ENCODE measurements around the gene KCND2. TPM values are rescaled to one million over a fixed set of nuclear protein-coding genes. Genes with fewer than 3 reads are reported as not detected.

Gene KCND2
- polyA plus RNA-seq, 1 of the 3 experiments (the other 2 are of a cell fraction) = not detected

- Histone ChIP-seq H3K27ac (ENCODE audit: low read depth in 2 of 2, low read length in 1 of 2) (no peak overlapping the region), H3K4me1 (ENCODE audit: control insufficient read depth in 1 of 2, insufficient read depth in 2 of 2, low read depth in 1 of 2, low read length in 1 of 2) (no peaks in the 10 kb centered on the region; a peak in 1 of 4 replicates), H3K79me2 (ENCODE audit: insufficient read depth) (no peaks in the 10 kb centered on the region), H3K4me3 (ENCODE audit: low read depth in 2 of 2, low read length in 1 of 2) (no peak overlapping the region), H2AFZ (ENCODE audit: low read depth) (no peak overlapping the region), H3K9me3 (no peaks in the 10 kb centered on the region), H3F3A (replicated peaks; ENCODE audit: insufficient read depth) (no peaks in the 10 kb centered on the region), H3K27me3 (ENCODE audit: insufficient read depth) (no peaks in the 10 kb centered on the region), H3K9me2 (no peaks in the 10 kb centered on the region), H4K20me1 (ENCODE audit: insufficient read depth) (no peaks in the 10 kb centered on the region), H3K4me2 (no peak overlapping the region), H3K36me3 (replicated peaks in 1 of 2; ENCODE audit: control insufficient read depth in 1 of 2, insufficient read depth in 2 of 2, low read length in 1 of 2) (no peaks in the 10 kb centered on the region), H3K9ac (no peak overlapping the region)
- ChIA-PET POLR2A (no interaction called here), CTCF (interaction anchor here (0.9 to 1.6 kb wide), 3 partner anchors 8 to 794 kb away, joined by 3 to 6 read pairs (median 4); no protein-coding TSS in a partner anchor)
- WGBS (ENCODE audit: low lambda C conversion rate) = 0% methylated on average over 1 of the region's 1 CpG
- DNase-seq = no peak
- no peak for TF ChIP-seq CTCF (IDR thresholded peaks at IDR 0.05)
- TF ChIP-seq USF2 (IDR thresholded peaks at IDR 0.05; ENCODE audit: borderline replicate concordance, low read depth, low read length) = no peak
- no peak for TF ChIP-seq REST (IDR thresholded peaks at IDR 0.05; ENCODE audit: low read depth, low read length)
- no peak for TF ChIP-seq FOXJ3 (CRISPR knock-in tag; IDR thresholded peaks at IDR 0.05)
- no peak for TF ChIP-seq SMC3 (IDR thresholded peaks at IDR 0.05; ENCODE audit: low read depth, low read length)
- TF ChIP-seq GABPA (IDR thresholded peaks at IDR 0.05; ENCODE audit: low read depth) = no peak
- no peak for TF ChIP-seq YY1 (IDR thresholded peaks at IDR 0.05; ENCODE audit: low read depth)
- TF ChIP-seq PBX3 (IDR thresholded peaks at IDR 0.05) = no peak
- no peak for TF ChIP-seq MEF2A (IDR thresholded peaks at IDR 0.05; ENCODE audit: borderline replicate concordance, low read depth)
- TF ChIP-seq POLR2AphosphoS5 (IDR thresholded peaks at IDR 0.05; ENCODE audit: low read depth, low read length) = no peak
- TF ChIP-seq ELF1 (IDR thresholded peaks at IDR 0.05) = no peak
- TF ChIP-seq EP300 (IDR thresholded peaks at IDR 0.05; ENCODE audit: borderline replicate concordance in 1 of 2, low read depth in 1 of 2, low read length in 1 of 2) = no peak
- TF ChIP-seq USF1 (IDR thresholded peaks at IDR 0.05; ENCODE audit: borderline replicate concordance, low read depth) = no peak
- no peak for TF ChIP-seq TEAD4 (IDR thresholded peaks at IDR 0.05; ENCODE audit: borderline replicate concordance, insufficient read depth)
Observed at GRCh38 chr7:120729245-120729644, 456.3 kb downstream of the KCND2 start.
